ENCODE results near the gene PLCL2.
A peak's percentile ranks its signal among the peaks of the same experiment; 100 is the strongest.

PLCL2 gene

DNA sequence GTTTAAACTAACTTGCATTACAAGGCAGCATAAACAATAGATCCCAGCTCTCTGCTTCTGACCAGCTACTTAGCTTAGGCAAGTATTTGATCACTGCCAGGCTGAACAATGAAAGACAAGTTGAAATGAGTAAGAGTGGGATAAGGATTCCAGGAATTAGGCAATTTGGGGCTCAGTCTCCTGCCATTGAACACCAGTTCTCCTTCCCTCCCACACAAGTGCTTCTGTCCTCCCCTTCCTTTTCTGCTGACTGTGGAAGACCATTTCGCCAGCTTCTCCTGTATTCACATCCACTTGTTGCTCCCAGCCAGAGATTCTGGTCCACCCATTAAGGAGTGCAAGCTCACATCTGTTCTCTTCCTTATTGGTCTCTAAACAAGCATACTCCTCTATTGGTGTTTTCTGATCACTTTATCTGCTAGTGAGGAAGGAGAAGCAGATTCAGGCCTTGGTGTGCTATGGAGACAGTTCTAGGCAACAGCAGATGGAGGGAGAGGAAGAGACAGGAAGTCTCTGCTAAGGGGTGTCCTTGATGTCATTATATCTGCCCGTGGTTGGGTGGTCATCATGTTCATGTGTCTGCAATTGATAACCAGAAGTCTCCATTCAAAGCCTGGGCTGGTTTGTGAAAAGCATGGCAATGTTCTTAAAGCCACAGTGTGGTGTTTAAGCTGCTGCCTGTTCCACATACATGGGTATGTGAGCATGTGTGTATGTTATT is 121.5 kb downstream of the PLCL2 start:
- no peak for DNase-seq (ENCODE audit: insufficient read length, low spot score)

DNA sequence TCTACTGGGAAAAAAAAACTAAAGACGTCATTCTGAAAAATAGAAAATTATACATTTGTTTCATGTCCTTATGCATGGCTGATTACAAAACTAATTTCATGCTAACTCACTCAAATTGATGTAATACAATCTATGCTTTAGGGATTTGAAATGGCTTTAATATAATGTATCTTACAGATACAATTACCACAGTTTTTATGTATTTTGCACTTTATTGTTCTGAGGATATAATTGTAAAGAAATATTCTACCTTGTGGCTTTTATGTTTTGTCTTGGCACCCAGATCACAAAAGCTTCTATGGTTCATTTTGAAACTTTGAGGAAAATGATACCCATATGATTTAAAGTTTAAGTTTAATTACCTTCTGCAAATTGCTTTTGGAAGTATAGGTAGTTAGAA is 122.5 kb downstream of the PLCL2 start:
- no peak for FAIRE-seq
- no peak for DNase-seq (ENCODE audit: insufficient read length, low spot score)
- TF ChIP-seq SPI1 (IDR thresholded peaks at IDR 0.05; ENCODE audit: low read depth, low read length): no peak
- TF ChIP-seq PAX5 (IDR thresholded peaks at IDR 0.05; ENCODE audit: insufficient read depth, low read length, severe bottlenecking): no peak
- TF ChIP-seq TAF1 (IDR thresholded peaks at IDR 0.05; ENCODE audit: low read depth, low read length): no peak
- TF ChIP-seq POLR2AphosphoS5 (IDR thresholded peaks at IDR 0.05; ENCODE audit: low read depth, low read length): no peak
- TF ChIP-seq POLR2A (IDR thresholded peaks at IDR 0.05; ENCODE audit: low read depth, low read length): no peak
- no peak for TF ChIP-seq POU2F2 (IDR thresholded peaks at IDR 0.05; ENCODE audit: low read depth, low read length)

More for the DNA sequence above, 121.5 kb downstream of the PLCL2 start:
- peak; percentile 86 for FAIRE-seq
- TF ChIP-seq POLR2AphosphoS5 (IDR thresholded peaks at IDR 0.05; ENCODE audit: low read depth, low read length) (no peak), POU2F2 (IDR thresholded peaks at IDR 0.05; ENCODE audit: low read depth, low read length) (no peak), POLR2A (IDR thresholded peaks at IDR 0.05; ENCODE audit: low read depth, low read length) (no peak), SPI1 (IDR thresholded peaks at IDR 0.05; ENCODE audit: low read depth, low read length) (no peak), TAF1 (IDR thresholded peaks at IDR 0.05; ENCODE audit: low read depth, low read length) (no peak), PAX5 (IDR thresholded peaks at IDR 0.05; ENCODE audit: insufficient read depth, low read length, severe bottlenecking) (no peak)

DNA sequence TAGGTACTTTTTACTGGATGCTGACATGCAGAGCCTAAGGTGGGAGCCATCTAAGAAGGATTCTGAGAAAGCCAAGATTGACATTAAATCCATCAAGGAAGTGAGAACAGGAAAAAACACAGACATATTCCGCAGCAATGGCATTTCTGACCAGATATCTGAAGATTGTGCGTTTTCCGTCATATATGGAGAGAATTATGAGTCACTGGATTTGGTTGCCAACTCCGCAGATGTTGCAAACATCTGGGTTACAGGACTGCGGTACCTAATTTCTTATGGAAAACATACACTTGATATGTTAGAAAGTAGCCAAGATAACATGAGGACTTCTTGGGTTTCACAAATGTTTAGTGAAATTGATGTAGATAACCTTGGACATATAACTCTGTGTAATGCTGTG is 125.1 kb downstream of the PLCL2 start:
- no peak for FAIRE-seq
- no peak for DNase-seq (ENCODE audit: insufficient read length, low spot score)
- TF ChIP-seq SPI1 (IDR thresholded peaks at IDR 0.05; ENCODE audit: low read depth, low read length) (no peak), PAX5 (IDR thresholded peaks at IDR 0.05; ENCODE audit: insufficient read depth, low read length, severe bottlenecking) (no peak), POLR2A (IDR thresholded peaks at IDR 0.05; ENCODE audit: low read depth, low read length) (no peak), POU2F2 (IDR thresholded peaks at IDR 0.05; ENCODE audit: low read depth, low read length) (no peak), TAF1 (IDR thresholded peaks at IDR 0.05; ENCODE audit: low read depth, low read length) (no peak), POLR2AphosphoS5 (IDR thresholded peaks at IDR 0.05; ENCODE audit: low read depth, low read length) (no peak)

DNA sequence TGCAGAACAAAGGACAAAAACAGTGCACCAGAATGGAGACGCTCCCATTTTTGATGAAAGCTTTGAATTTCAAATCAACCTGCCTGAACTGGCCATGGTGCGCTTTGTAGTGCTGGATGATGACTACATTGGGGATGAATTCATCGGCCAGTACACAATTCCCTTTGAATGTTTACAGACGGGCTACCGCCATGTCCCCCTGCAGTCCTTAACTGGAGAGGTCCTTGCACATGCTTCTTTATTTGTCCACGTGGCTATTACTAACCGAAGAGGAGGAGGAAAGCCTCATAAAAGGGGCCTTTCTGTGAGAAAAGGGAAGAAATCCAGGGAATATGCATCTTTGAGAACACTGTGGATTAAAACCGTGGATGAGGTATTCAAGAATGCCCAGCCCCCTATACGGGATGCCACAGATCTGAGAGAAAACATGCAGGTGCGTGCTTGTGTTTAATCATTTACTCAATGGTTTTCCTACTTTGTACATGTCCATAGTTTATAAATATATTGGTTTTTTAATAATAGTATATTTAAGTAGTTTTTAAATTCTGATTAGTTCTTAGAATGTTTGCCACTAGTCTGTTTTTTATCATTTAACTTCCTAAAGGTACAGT is 127.1 kb downstream of the PLCL2 start:
- no peak for FAIRE-seq
- DNase-seq (ENCODE audit: insufficient read length, low spot score): no peak
- no peak for TF ChIP-seq POLR2AphosphoS5 (IDR thresholded peaks at IDR 0.05; ENCODE audit: low read depth, low read length)
- no peak for TF ChIP-seq POU2F2 (IDR thresholded peaks at IDR 0.05; ENCODE audit: low read depth, low read length)
- no peak for TF ChIP-seq SPI1 (IDR thresholded peaks at IDR 0.05; ENCODE audit: low read depth, low read length)
- TF ChIP-seq TAF1 (IDR thresholded peaks at IDR 0.05; ENCODE audit: low read depth, low read length): no peak
- TF ChIP-seq POLR2A (IDR thresholded peaks at IDR 0.05; ENCODE audit: low read depth, low read length): no peak
- TF ChIP-seq PAX5 (IDR thresholded peaks at IDR 0.05; ENCODE audit: insufficient read depth, low read length, severe bottlenecking): no peak

DNA sequence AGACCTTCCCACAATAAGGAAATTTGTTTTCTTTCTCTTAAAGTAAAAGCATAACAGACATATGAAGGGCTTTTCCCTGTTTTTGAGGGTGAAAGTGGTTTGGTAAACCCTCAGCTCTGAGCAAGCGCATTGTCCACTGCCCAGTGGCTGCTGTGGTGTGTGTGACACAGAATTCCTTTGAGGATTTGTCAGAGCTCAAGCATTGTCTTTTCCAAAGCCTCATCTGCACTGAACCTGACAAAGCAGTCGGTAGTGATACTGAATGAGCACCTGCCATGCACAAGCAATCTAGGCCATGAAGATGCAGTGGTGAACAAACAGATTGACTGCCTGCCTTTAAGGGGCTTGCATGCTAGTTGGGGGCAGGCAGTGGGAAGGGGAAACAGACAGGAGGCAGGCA is 128.3 kb downstream of the PLCL2 start:
- no peak for FAIRE-seq
- no peak for TF ChIP-seq POLR2AphosphoS5 (IDR thresholded peaks at IDR 0.05; ENCODE audit: low read depth, low read length)
- TF ChIP-seq POLR2A (IDR thresholded peaks at IDR 0.05; ENCODE audit: low read depth, low read length): no peak
- no peak for TF ChIP-seq POU2F2 (IDR thresholded peaks at IDR 0.05; ENCODE audit: low read depth, low read length)
- no peak for TF ChIP-seq SPI1 (IDR thresholded peaks at IDR 0.05; ENCODE audit: low read depth, low read length)
- TF ChIP-seq PAX5 (IDR thresholded peaks at IDR 0.05; ENCODE audit: insufficient read depth, low read length, severe bottlenecking): no peak
- no peak for TF ChIP-seq TAF1 (IDR thresholded peaks at IDR 0.05; ENCODE audit: low read depth, low read length)

DNA sequence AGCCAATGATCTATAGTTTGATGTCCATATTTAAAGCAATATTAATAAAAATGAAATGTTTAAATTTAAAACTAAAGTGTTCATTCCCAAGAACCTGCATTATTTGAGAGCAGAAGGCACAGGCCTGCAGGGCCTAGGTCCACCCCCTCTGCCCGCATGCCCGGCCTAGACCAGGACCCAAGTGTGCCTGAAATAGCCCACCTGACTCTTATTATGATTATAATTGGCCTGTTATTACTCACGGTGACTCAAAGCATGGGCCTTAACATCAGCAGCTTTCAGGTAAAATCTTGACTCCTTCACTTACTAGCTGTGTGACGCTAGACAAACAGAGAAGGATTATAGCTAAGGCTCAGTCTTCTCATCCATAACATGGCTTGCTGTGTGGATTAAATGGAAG is 128.8 kb downstream of the PLCL2 start:
- TF ChIP-seq POLR2A (IDR thresholded peaks at IDR 0.05; ENCODE audit: low read depth, low read length) (no peak), POLR2AphosphoS5 (IDR thresholded peaks at IDR 0.05; ENCODE audit: low read depth, low read length) (no peak), POU2F2 (IDR thresholded peaks at IDR 0.05; ENCODE audit: low read depth, low read length) (peak; percentile 49; the same call in 1 of the 2 replicates), TAF1 (IDR thresholded peaks at IDR 0.05; ENCODE audit: low read depth, low read length) (no peak), PAX5 (IDR thresholded peaks at IDR 0.05; ENCODE audit: insufficient read depth, low read length, severe bottlenecking) (no peak)
- DNase-seq (ENCODE audit: insufficient read length, low spot score): no peak
- peak; percentile 45 for FAIRE-seq

More for the DNA sequence above, 128.3 kb downstream of the PLCL2 start:
- no peak for DNase-seq (ENCODE audit: insufficient read length, low spot score)

DNA sequence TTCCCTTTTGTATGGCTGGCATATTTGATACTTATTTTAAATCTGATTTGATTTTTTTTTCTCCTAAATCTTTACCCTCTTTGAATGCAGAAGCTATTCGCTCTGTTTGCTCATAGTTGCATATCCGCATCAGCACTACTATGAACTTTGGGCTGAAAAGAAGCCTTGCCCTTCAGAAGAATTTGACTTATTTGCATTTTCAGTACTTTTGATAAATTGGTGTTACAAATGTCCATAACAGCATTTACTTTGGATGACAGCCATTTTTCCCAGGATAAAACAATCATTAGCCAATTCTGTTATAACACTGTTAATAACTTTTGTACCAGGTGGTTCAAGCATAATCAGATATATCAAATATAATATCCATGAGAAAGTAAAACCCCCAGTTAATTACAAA is 129.5 kb downstream of the PLCL2 start:
- DNase-seq (ENCODE audit: insufficient read length, low spot score): no peak
- TF ChIP-seq POLR2AphosphoS5 (IDR thresholded peaks at IDR 0.05; ENCODE audit: low read depth, low read length) (no peak), SPI1 (IDR thresholded peaks at IDR 0.05; ENCODE audit: low read depth, low read length) (no peak), POLR2A (IDR thresholded peaks at IDR 0.05; ENCODE audit: low read depth, low read length) (no peak), PAX5 (IDR thresholded peaks at IDR 0.05; ENCODE audit: insufficient read depth, low read length, severe bottlenecking) (no peak), POU2F2 (IDR thresholded peaks at IDR 0.05; ENCODE audit: low read depth, low read length) (no peak), TAF1 (IDR thresholded peaks at IDR 0.05; ENCODE audit: low read depth, low read length) (no peak)
- no peak for FAIRE-seq

DNA sequence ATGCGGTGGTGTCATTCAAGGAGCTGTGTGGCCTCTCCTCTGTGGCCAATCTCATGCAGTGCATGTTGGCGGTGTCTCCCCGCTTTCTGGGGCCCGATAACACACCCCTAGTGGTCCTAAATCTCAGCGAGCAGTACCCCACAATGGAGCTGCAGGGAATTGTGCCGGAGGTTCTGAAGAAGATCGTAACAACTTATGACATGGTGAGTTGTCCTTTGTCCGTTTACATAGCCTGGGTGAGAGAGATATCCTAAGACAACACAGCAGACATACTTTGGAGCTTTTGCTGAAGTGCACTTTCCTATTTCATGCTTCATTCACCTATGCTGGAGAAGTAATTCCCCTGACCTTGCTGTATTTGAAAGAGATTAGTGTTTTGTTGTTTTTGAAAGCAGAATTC is 130.0 kb downstream of the PLCL2 start:
- peak; percentile 41 for FAIRE-seq
- DNase-seq (ENCODE audit: insufficient read length, low spot score): no peak
- no peak for TF ChIP-seq PAX5 (IDR thresholded peaks at IDR 0.05; ENCODE audit: insufficient read depth, low read length, severe bottlenecking)
- TF ChIP-seq POU2F2 (IDR thresholded peaks at IDR 0.05; ENCODE audit: low read depth, low read length): no peak
- TF ChIP-seq TAF1 (IDR thresholded peaks at IDR 0.05; ENCODE audit: low read depth, low read length): no peak
- no peak for TF ChIP-seq POLR2A (IDR thresholded peaks at IDR 0.05; ENCODE audit: low read depth, low read length)
- TF ChIP-seq SPI1 (IDR thresholded peaks at IDR 0.05; ENCODE audit: low read depth, low read length): no peak
- no peak for TF ChIP-seq POLR2AphosphoS5 (IDR thresholded peaks at IDR 0.05; ENCODE audit: low read depth, low read length)

DNA sequence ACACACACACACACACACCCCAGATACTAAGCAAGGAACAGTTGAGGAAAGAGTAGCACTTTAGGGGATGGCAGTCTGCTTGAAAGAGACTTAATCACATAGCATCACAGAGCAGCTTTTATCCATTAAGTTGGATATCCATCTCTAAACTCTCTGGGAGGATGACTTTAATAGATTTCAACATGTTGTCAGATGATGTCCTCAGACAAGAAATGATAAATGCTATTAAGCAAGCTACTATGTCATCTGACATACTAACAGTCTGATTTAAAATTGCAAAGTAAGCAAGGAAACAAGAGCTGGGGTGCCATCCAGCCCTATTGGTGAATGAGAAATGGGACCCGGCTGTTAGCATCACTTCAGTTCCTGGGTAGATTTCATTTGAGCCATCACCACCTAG is 136.9 kb downstream of the PLCL2 start:
- DNase-seq (ENCODE audit: insufficient read length, low spot score) (no peak), FAIRE-seq (no peak)
- TF ChIP-seq SPI1 (IDR thresholded peaks at IDR 0.05; ENCODE audit: low read depth, low read length) (no peak), POLR2AphosphoS5 (IDR thresholded peaks at IDR 0.05; ENCODE audit: low read depth, low read length) (no peak), TAF1 (IDR thresholded peaks at IDR 0.05; ENCODE audit: low read depth, low read length) (no peak)
